GM18951 (cell line): ENCODE results near the gene CACNA1G.

Source experiments
- POLR2A ChIP-seq: IDR thresholded peaks from 4 replicates; pipeline ENCODE4 v1.6.1; 2011; ENCODE audit warnings: mild to moderate bottlenecking; ENCODE audit not compliant: insufficient read length, insufficient read depth; ENCODE audit errors: extremely low read depth
- in situ Hi-C: fragments of 300-500 bp; cut with MboI; formaldehyde crosslinking; loops from one replicate; pipeline ENCODE4 v1.12.0; 2022; ENCODE audit warnings: low sequenced_read_pairs, mixed read lengths, inconsistent platforms; ENCODE audit not compliant: unreplicated experiment

CACNA1G gene

GRCh38 chr17:50649042-50649908 is 88.8 kb downstream of the CACNA1G start:
- TF ChIP-seq POLR2A: no peak
- in situ Hi-C loops: no loop called here

- in situ Hi-C loops: no loop called here
- no peak for TF ChIP-seq POLR2A
Measured at GRCh38 chr17:50651661-50652060, 91.1 kb downstream of the CACNA1G start.

GRCh38 chr17:50653738-50654137 is 93.2 kb downstream of the CACNA1G start:
- in situ Hi-C loops: no loop called here
- TF ChIP-seq POLR2A: no peak

DNA sequence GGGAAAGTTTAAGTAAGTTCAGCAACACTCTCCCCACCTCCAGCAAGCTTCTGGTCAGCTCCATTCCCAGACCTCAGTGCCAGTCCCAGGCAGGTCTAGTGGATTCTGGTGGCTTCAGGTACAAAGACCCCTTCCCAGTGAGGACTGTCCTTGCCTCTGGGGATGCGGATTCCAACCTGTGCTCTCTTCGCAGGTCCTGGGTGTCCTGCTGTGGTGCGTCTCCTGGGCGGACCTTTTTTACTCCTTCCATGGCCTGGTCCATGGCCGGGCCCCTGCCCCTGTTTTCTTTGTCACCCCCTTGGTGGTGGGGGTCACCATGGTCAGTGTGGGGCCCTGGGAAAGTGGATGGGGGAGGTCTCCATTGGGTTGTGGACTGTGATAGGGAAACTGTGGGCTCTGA is 96.0 kb downstream of the CACNA1G start:
- in situ Hi-C loops: no loop called here
- no peak for TF ChIP-seq POLR2A

GRCh38 chr17:50657054-50657453 is 96.5 kb downstream of the CACNA1G start:
- in situ Hi-C loops: no loop called here
- TF ChIP-seq POLR2A: no peak

DNA sequence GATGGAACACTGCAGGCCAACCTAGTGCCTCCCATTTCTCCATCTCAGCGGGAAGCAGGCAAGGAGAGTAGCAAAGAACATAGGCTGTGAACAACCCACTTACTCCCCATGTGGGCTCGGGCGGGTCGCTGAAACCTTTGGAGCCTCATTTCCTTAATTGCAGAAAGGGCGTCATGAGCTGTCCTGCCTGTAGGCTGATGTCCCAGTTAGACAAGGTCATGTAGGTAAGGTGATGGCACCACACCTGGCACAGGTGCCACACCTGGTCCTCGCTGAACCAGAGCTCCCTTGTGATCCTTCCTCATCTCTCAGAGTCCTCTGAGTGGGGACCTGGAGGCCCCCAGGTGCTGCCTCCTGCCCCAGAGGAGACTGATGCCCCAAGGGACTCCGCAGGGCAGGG is 97.1 kb downstream of the CACNA1G start:
- in situ Hi-C loops: no loop called here
- no peak for TF ChIP-seq POLR2A

- TF ChIP-seq POLR2A: no peak
- in situ Hi-C loops: no loop called here
Measured at GRCh38 chr17:50658616-50659015, 98.1 kb downstream of the CACNA1G start.

- TF ChIP-seq POLR2A: no peak
- in situ Hi-C loops: no loop called here
Measured at GRCh38 chr17:50659179-50659578, 98.7 kb downstream of the CACNA1G start.

DNA sequence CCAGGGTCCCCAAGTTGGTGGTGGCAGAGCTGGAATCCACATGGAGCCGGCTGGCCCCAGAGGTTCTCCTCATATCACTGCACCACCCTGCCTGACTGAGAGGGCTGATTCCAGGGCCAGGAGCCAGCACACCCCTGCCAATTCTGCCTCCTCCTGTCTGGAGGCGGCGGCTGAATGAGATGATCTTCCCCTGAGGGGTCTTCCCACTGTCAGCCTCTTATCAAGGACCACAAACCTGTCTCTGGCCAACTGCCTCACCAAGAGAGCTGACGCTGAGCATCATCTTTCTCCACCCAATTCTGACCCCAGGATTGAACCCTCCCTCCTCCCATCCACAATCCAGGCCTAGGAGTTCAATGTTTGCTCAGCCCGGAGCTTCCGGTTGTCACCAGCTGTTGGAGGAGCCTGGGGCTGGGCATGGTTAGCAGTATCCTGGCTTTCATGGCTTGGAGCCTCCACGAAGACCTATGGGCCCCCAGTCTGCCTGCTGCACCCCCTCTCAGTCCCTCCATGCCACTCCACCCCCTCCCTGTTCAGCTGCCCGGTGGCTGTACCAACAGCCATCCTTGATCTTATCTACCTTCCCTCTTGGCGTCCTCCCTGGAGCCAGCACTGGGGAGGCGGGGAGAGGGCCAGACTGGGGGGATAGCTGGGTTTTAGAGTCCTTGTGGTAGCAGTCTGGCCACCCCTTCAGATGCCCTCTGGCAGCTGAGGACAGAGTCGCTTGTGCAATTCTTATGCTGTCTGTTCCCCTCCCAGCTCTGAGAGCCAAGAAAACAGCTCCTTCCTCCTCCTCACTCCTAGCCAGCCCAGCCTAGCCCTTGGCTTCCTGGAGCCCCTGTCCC is 99.7 kb downstream of the CACNA1G start:
- in situ Hi-C loops: no loop called here
- TF ChIP-seq POLR2A: no peak

DNA sequence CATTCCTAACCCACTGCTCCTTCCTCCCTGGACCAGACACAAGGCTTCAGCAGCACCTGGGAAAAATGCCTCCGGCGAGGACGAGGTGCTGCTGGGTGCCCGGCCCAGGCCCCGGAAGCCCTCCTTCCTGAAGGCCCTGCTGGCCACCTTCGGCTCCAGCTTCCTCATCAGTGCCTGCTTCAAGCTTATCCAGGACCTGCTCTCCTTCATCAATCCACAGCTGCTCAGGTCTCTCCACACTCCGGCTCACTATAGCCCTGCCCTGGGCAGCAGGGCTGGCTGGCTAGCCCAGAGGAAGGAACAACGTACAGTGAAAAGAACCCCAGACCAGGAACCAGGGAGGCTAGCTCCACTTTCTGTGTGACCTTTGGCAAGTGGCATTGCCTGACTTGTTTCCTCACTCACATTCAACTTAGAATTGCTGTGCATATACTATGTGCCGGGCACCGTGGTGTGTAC is 100.4 kb downstream of the CACNA1G start:
- in situ Hi-C loops: no loop called here

GRCh38 chr17:50661348-50661747 is 100.8 kb downstream of the CACNA1G start:
- no peak for TF ChIP-seq POLR2A
- in situ Hi-C loops: no loop called here

More for the DNA sequence above, 100.4 kb downstream of the CACNA1G start:
- TF ChIP-seq POLR2A: no peak

DNA sequence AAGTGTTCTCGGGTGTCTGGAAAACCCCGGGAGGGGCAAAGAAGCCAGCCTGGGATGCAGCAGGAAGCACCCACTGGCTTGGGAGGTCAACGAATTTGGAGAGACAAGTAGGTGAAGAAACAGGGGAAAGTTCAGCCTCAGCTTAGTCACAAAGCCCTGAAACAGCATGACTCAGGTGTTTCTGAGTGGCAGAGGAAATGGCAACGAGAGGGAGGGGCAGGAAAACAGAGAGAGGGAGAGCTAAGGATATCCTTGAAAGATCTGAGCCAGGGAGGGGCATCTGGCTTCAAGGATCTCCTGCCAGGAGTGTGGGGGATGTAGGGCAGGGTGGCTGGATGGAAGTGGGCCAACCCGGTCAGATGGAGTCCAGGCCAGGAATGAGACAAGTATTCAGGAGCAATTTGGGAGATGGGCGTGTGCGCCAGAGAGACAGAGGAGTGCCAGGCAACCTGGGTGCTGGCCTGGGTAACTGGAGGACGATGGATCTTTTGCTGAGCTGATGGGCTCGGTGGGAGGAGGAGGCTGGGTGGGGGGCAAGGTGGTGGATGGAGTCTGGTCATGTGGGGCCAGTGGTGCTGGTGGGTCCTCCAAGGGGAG is 101.4 kb downstream of the CACNA1G start:
- no peak for TF ChIP-seq POLR2A
- in situ Hi-C loops: no loop called here

GRCh38 chr17:50662632-50663225 is 102.2 kb downstream of the CACNA1G start:
- TF ChIP-seq POLR2A: no peak
- in situ Hi-C loops: no loop called here
